HG03575 (cell line): ENCODE measurements around the gene LRRIQ1.
"Not testable (repeated sequence)": the region's sequence is repeated elsewhere in the genome, so short reads cannot be mapped to it uniquely, and the experiment has no call there.

ENCODE experiments used
- ATAC-seq: cut with Tn5 transposase; IDR thresholded peaks from one replicate; pipeline ENCODE4 v1.9.1; 2021; ENCODE audit not compliant: unreplicated experiment, insufficient number of reproducible peaks, low FRiP score; ENCODE audit errors: extremely low read depth

LRRIQ1 gene

GRCh38 chr12:85036234-85036707 lies at the start of gene LRRIQ1, which contains the start of gene TSPAN19:
TSS of gene LRRIQ1 (plus strand) at chr12:85036351. CDS start at chr12:85038177, 1,826 bp downstream.
TSS of gene TSPAN19 (minus strand) at chr12:85036277. CDS start at chr12:85029946, 6,331 bp downstream.
- peak; percentile 99 for ATAC-seq

GRCh38 chr12:84986586-84986985 lies 49.6 kb upstream of the LRRIQ1 start:
- no peak for ATAC-seq

- ATAC-seq = no peak
Measured at GRCh38 chr12:84994426-84994825, 41.7 kb upstream of the LRRIQ1 start.

GRCh38 chr12:84995641-84996040 lies 40.5 kb upstream of the LRRIQ1 start:
- ATAC-seq = no peak

- ATAC-seq = no peak
Measured at GRCh38 chr12:84996759-84997158, 39.4 kb upstream of the LRRIQ1 start.

- ATAC-seq = no peak
Measured at GRCh38 chr12:84998341-84998740, 37.8 kb upstream of the LRRIQ1 start.

- ATAC-seq = no peak
Measured at GRCh38 chr12:85000729-85001128, 35.4 kb upstream of the LRRIQ1 start.

- ATAC-seq = no peak
Measured at GRCh38 chr12:85002778-85003296, 33.3 kb upstream of the LRRIQ1 start.

GRCh38 chr12:85004204-85004603 lies 31.9 kb upstream of the LRRIQ1 start:
- ATAC-seq = no peak

- ATAC-seq = not testable (repeated sequence)
Measured at GRCh38 chr12:85005047-85005446, 31.1 kb upstream of the LRRIQ1 start.

- no peak for ATAC-seq
Measured at GRCh38 chr12:85005615-85006014, 30.5 kb upstream of the LRRIQ1 start.

GRCh38 chr12:85006206-85006605 lies 29.9 kb upstream of the LRRIQ1 start:
- no peak for ATAC-seq

- no peak for ATAC-seq
Measured at GRCh38 chr12:85007836-85008235, 28.3 kb upstream of the LRRIQ1 start.

- no peak for ATAC-seq
Measured at GRCh38 chr12:85016413-85016812, 19.7 kb upstream of the LRRIQ1 start.

GRCh38 chr12:85017133-85017532 lies 19.0 kb upstream of the LRRIQ1 start:
- no peak for ATAC-seq

GRCh38 chr12:85017618-85018017 lies 18.5 kb upstream of the LRRIQ1 start:
- no peak for ATAC-seq

GRCh38 chr12:85018098-85018497 lies 18.1 kb upstream of the LRRIQ1 start:
- no peak for ATAC-seq

- no peak for ATAC-seq
Measured at GRCh38 chr12:85029456-85029855, 6.7 kb upstream of the LRRIQ1 start.

GRCh38 chr12:85036733-85037132 lies 582 bp downstream of the LRRIQ1 start:
- no peak for ATAC-seq

GRCh38 chr12:85041395-85041794 lies 5.2 kb downstream of the LRRIQ1 start:
- no peak for ATAC-seq

- ATAC-seq = no peak
Measured at GRCh38 chr12:85043829-85044228, 7.7 kb downstream of the LRRIQ1 start.
